WERI-Rb-1 (cell line): ENCODE measurements around the gene ZNF134.

ENCODE experiments used
- DNase-seq: peaks from one replicate; pipeline ENCODE4 v3.0.0-alpha.2; 2020
- H3K27ac ChIP-seq: fragments of 250-450 bp; sonication (Bioruptor Pico); 2 replicates; pipeline ENCODE4 v1.5.1; 2020; ENCODE audit warnings: mild to moderate bottlenecking, moderate library complexity
- H3K27me3 ChIP-seq: fragments of 250-450 bp; sonication (Bioruptor Pico); 2 replicates; pipeline ENCODE4 v1.5.1; 2021; ENCODE audit warnings: mild to moderate bottlenecking, low read depth, moderate library complexity; ENCODE audit not compliant: insufficient read depth, severe bottlenecking
- H3K36me3 ChIP-seq: fragments of 250-450 bp; sonication (Bioruptor Pico); 2 replicates; pipeline ENCODE4 v1.5.1; 2020; ENCODE audit warnings: mild to moderate bottlenecking, moderate library complexity
- H3K4me3 ChIP-seq: 2 replicates; pipeline ENCODE4 v1.5.1; 2011; ENCODE audit warnings: low read depth, mild to moderate bottlenecking, control low read depth, low read length
- H3K9me3 ChIP-seq: fragments of 250-450 bp; sonication (Bioruptor Pico); 2 replicates; pipeline ENCODE4 v1.5.1; 2021; ENCODE audit warnings: mild to moderate bottlenecking, moderate library complexity; ENCODE audit not compliant: severe bottlenecking
- TF ChIP-seq, protein P1 (sequence below): IDR thresholded peaks from 2 replicates; pipeline ENCODE4 v1.5.1; 2011; ENCODE audit warnings: low read depth, mild to moderate bottlenecking, control low read depth, inconsistent platforms, low read length

Gene ZNF134

DNA sequence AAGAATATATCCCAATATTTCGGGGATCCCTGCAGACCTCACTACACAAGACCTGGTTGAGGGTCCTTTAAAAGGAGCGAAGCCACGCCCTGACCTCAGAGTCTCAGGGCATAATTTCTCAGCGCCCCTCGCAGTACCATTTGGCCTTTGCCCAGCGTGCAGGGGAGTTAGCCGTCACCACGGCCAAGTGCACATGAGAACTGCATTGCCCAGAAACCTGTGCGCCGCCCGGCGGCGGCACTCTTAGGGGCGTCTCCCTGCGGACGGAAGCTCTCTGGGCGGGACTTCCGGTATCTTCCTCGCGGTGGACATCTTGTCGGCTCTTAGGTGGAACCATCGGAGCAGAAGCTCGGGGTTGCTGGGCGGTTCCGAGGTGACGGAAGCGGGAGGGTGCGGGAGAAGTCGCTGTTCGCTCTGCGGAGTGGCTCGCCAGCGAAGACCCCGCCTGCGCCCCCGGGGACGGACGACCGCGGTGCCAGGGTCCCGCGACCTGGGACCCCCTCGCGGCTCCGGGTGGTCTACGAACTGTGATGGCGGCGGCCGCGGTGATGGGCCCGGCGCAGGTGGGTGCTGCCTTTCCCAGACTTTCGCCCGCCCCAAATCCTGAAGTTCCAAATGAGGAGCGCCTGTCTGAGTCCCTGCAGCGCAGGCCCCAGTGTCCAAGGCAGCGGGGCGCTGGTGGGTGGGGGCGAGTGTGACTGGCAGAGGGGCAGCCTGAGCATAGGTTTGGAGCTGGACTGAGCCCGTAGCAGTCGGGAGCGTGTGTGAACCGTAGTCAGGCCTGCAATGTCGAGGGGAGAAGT is at the start of gene ZNF134:
Gene ZNF134 (plus strand): TSS at position 302 of the 803 bp plus-strand sequence. CDS start 5,227 bp downstream, outside the sequence.
- DNase-seq: peak; percentile 92
- TF ChIP-seq, protein P1, sequence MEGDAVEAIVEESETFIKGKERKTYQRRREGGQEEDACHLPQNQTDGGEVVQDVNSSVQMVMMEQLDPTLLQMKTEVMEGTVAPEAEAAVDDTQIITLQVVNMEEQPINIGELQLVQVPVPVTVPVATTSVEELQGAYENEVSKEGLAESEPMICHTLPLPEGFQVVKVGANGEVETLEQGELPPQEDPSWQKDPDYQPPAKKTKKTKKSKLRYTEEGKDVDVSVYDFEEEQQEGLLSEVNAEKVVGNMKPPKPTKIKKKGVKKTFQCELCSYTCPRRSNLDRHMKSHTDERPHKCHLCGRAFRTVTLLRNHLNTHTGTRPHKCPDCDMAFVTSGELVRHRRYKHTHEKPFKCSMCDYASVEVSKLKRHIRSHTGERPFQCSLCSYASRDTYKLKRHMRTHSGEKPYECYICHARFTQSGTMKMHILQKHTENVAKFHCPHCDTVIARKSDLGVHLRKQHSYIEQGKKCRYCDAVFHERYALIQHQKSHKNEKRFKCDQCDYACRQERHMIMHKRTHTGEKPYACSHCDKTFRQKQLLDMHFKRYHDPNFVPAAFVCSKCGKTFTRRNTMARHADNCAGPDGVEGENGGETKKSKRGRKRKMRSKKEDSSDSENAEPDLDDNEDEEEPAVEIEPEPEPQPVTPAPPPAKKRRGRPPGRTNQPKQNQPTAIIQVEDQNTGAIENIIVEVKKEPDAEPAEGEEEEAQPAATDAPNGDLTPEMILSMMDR: no peak
- Histone ChIP-seq H3K27me3 (no peaks in the 10 kb centered on the region), H3K27ac (peak within 1 kb of the TSS; percentile 73), H3K4me3 (peak within 1 kb of the TSS; percentile 99), H3K9me3 (peaks cover 11% of the 10 kb centered on the region), H3K36me3 (peaks cover 46% of the 10 kb centered on the region)

DNA sequence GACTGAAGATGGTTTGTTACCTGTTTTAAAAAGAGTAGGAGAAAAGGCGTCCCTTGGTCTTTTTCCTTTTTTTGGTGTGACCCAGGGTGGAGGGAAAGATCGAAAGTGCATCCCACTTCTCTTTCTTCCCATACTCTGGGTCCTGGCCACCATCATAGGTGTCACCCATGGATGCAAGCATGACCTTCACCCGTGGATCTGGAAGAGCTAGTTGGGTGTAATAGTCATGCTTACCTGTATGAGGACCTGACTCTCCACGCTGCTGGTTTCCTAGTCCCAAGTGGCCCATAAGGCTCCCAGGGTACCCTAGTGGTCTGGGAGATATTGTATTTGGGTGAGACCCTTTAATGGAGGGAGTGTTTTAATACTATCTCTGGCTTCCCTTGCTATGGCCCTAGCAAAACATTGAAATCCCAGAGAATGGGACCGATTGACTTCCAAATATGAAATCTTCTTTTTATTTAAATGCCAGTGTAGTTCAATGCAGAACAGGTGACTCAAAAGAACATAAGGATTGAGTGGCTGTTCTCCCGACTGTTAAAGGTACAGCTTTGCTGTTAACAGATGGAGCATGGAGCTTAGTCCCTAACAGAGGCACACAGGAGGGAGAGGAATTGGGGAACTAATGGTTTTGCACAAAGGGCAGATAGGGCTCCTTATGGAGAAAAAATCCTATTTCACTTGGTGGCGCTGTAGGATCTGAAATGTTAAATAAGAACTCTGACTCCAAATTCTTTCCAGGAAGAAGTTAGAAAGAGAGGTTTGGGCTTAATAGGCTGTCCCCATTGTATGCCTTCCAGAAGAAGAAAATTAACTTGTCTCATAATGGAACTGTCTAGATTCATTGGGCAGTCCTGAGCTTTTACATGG is 47.4 kb upstream of the ZNF134 start:
- no peak for DNase-seq
- TF ChIP-seq, protein P1: no peak

DNA sequence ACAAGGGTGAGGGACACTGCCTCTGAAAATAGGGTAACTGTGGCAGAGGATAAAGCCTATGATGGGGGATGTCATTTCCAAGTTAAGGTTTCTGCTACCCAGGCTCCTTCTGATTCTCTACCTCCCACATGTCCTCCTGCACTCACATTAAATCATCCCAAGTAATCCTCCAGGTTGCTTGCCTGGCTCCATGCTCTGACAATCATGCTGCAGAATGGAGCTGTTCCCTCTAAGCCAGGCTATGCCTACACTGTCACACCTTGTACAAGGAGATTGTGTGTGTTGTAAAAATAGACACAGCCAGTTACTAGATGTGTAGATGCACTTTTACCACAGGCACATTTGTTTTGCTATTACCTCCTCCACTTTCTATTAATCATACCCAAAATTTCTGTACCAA is 43.3 kb upstream of the ZNF134 start:
- Histone ChIP-seq H3K27ac (no peak overlapping the region), H3K27me3 (no peaks in the 10 kb centered on the region), H3K4me3 (no peak overlapping the region), H3K9me3 (peaks cover 51% of the 10 kb centered on the region), H3K36me3 (peaks cover 44% of the 10 kb centered on the region)
- no peak for DNase-seq
- TF ChIP-seq, protein P1: no peak

More for the DNA sequence above, 47.4 kb upstream of the ZNF134 start:
- Histone ChIP-seq H3K27ac (no peak overlapping the region), H3K36me3 (peaks cover 3% of the 10 kb centered on the region), H3K27me3 (no peaks in the 10 kb centered on the region), H3K4me3 (no peak overlapping the region), H3K9me3 (peaks cover 59% of the 10 kb centered on the region)

DNA sequence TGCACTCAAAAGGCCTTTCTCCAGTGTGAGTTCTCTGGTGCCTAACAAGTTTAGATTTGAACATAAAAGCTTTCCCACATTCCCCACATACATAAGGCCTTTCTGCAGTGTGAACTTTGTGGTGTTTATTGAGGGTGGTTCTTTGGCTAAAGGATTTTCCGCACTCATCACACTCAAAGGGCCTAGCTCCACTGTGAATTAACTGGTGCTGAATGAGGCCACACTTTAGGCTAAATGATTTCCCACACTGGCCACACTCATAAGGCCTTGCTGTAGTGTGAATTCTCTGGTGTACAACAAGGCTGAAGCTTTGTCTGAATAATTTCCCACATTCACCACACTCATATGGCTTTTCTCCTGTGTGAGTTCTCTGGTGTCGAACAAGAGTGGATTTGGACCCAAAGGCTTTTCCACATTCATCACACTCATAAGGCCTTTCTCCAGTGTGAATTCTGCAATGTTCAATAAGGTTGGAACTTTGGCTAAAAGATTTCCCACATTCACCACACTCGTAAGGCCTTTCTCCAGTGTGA is 41.6 kb upstream of the ZNF134 start:
- Histone ChIP-seq H3K36me3 (peaks cover 60% of the 10 kb centered on the region), H3K27ac (no peak overlapping the region), H3K9me3 (peaks cover 33% of the 10 kb centered on the region), H3K4me3 (no peak overlapping the region), H3K27me3 (no peaks in the 10 kb centered on the region)
- no peak for DNase-seq
- TF ChIP-seq, protein P1: no peak

DNA sequence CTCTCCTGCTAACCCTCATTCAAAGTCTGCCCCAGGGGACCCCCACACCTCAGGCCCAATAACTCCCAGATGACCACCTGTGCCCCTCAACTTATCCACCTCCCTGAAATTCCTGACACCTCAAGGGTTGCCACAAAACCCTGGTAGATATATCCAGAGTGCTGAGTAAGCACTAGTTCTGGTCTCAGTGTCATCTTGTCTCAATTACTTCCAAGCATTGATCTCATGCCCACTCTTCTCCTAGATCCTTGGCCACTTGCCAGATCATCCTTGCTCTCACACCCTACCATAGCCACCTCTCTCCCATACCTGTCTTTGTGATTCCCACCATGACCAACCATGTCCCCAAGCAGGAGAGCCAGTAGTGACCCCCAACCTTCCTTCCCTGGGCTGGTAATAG is 37.4 kb upstream of the ZNF134 start:
- no peak for DNase-seq
- no peak overlapping the region for H3K4me3 ChIP-seq
- H3K27me3 ChIP-seq: no peaks in the 10 kb centered on the region
- H3K36me3 ChIP-seq: peaks cover 60% of the 10 kb centered on the region
- H3K27ac ChIP-seq: no peak overlapping the region
- H3K9me3 ChIP-seq: peaks cover 13% of the 10 kb centered on the region
- TF ChIP-seq, protein P1: no peak
